K562 (cell line): ENCODE measurements around the gene TRMT112. TPM values are rescaled to one million over a fixed set of nuclear protein-coding genes. Genes with fewer than 3 reads are reported as not detected.

ENCODE experiments used
- ATAC-seq: fragments of 200-7000 bp; cut with Tn5 transposase; 3 replicates; pipeline ENCODE4 v1.9.1; 2020; ENCODE audit warnings: moderate library complexity
- BruUV-seq: library from RNA; stranded (reverse); fragments of 400-500 nt; replicated peaks from 2 replicates; lab custom pipeline; 2021; lab: Mats Ljungman, UMichigan
- CTCF ChIA-PET: fragments of 300-600 bp; formaldehyde crosslinking; extraction: SDS; loops from one replicate; lab custom pipeline; 2021; ENCODE audit warnings: low intra/inter-chr PET ratio; lab: Yijun Ruan, JAX
- POLR2A ChIA-PET: fragments of 300-600, 350-650 bp; sonication (Branson Sonifier 250); formaldehyde crosslinking; extraction: SDS; loops from one replicate; lab custom pipeline; 2021; ENCODE audit warnings: antibody characterized with exemption, inconsistent platforms; lab: Yijun Ruan, JAX
- DNase-seq, 4 experiments: peaks; one replicate each; pipeline versions ENCODE4 v3.0.0 to v3.0.0-alpha.2; 2011 to 2018; ENCODE audit warnings: low spot score in 3 of 4, mixed read lengths in 3 of 4; ENCODE audit errors: extremely low read depth in 1 of 4
- FAIRE-seq: peaks from 2 replicates; lab custom pipeline; 2011; peaks lifted over from hg19 to GRCh38; lab: Jason Lieb, UNC
- H2AFZ ChIP-seq: 2 replicates; pipeline ENCODE4 v1.6.0; 2011; ENCODE audit warnings: low read depth, low read length, control low read depth, inconsistent platforms
- H3K27ac ChIP-seq: fragments of 200-600 bp; 3 replicates; pipeline ENCODE4 v1.8.0; 2011; ENCODE audit warnings: low read depth, mild to moderate bottlenecking, control low read depth, inconsistent platforms, low read length, moderate library complexity, mixed read lengths; ENCODE audit errors: extremely low read depth
- H3K27me3 ChIP-seq, 2 experiments: fragments of 300-600 bp in 1 of 2; 2 replicates in 1 of 2; 3 replicates in 1 of 2; pipeline versions ENCODE4 v1.6.0 to v1.8.0; 2011; ENCODE audit warnings: inconsistent platforms in 2 of 2, low read length in 2 of 2, mild to moderate bottlenecking in 1 of 2, mixed read lengths in 1 of 2, moderate library complexity in 1 of 2; ENCODE audit not compliant: control insufficient read depth in 2 of 2, insufficient read depth in 2 of 2
- H3K36me3 ChIP-seq: fragments of 300-600 bp; 3 replicates; pipeline ENCODE4 v1.8.0; 2011; ENCODE audit warnings: mild to moderate bottlenecking, low read length, inconsistent platforms; ENCODE audit not compliant: control insufficient read depth, insufficient read depth
- H3K4me1 ChIP-seq, 2 experiments: fragments of 200-600 bp in 1 of 2; replicated peaks in 1 of 2; 2 replicates in 1 of 2; 3 replicates in 1 of 2; pipeline versions ENCODE4 v1.5.1 to v1.8.0; 2011; ENCODE audit warnings: inconsistent platforms in 2 of 2, low read length in 2 of 2, mild to moderate bottlenecking in 1 of 2, mixed read lengths in 1 of 2, moderate library complexity in 1 of 2; ENCODE audit not compliant: control insufficient read depth in 2 of 2, insufficient read depth in 2 of 2
- H3K4me2 ChIP-seq: 2 replicates; pipeline ENCODE4 v1.6.1; 2011; ENCODE audit warnings: low read length, control low read depth, inconsistent platforms, mixed read lengths; ENCODE audit not compliant: insufficient read depth
- H3K4me3 ChIP-seq: fragments of 200-600 bp; sonication (generic), shearing (Covaris generic); 2 replicates; pipeline ENCODE4 v1.5.1; 2016; ENCODE audit warnings: control low read depth, inconsistent platforms
- H3K79me2 ChIP-seq: fragments of 200-600 bp; 3 replicates; pipeline ENCODE4 v1.8.0; 2011; ENCODE audit warnings: low read length, inconsistent platforms; ENCODE audit not compliant: control insufficient read depth, insufficient read depth
- H3K9ac ChIP-seq, 2 experiments: 2 replicates each; pipeline versions ENCODE4 v1.6.0 to v1.6.1; 2011; ENCODE audit warnings: low read depth in 2 of 2, low read length in 2 of 2, control low read depth in 1 of 2, inconsistent platforms in 1 of 2, mild to moderate bottlenecking in 1 of 2, mixed read lengths in 1 of 2; ENCODE audit not compliant: insufficient read depth in 1 of 2
- H3K9me1 ChIP-seq: one replicate; pipeline ENCODE4 v1.6.0; 2011; ENCODE audit warnings: inconsistent platforms, mild to moderate bottlenecking, low read length, moderate library complexity; ENCODE audit not compliant: control insufficient read depth, insufficient read depth
- H3K9me3 ChIP-seq: replicated peaks from 2 replicates; pipeline ENCODE4 v1.5.1; 2011; ENCODE audit warnings: low read depth, low read length, inconsistent platforms; ENCODE audit not compliant: control insufficient read depth, insufficient read depth
- H4K20me1 ChIP-seq: replicated peaks from 2 replicates; pipeline ENCODE4 v1.6.1; 2011; ENCODE audit warnings: low read length, inconsistent platforms, mixed read lengths; ENCODE audit not compliant: control insufficient read depth, insufficient read depth
- ARHGAP35 ChIP-seq: fragments of 450-650 bp; IDR thresholded peaks from 2 replicates; pipeline ENCODE4 v1.6.1; 2018; ENCODE audit not compliant: partially characterized antibody
- BCOR ChIP-seq: fragments of 450-650 bp; IDR thresholded peaks from 2 replicates; pipeline ENCODE4 v1.6.1; 2016
- KDM2B ChIP-seq: fragments of 250-450 bp; sonication (Bioruptor Pico); IDR thresholded peaks from 2 replicates; pipeline ENCODE4 v1.8.0; 2021; ENCODE audit warnings: mild to moderate bottlenecking, moderate library complexity
- KDM4B ChIP-seq, 2 experiments: fragments of 450-650 bp in 1 of 2; sonication (generic) in 1 of 2; IDR thresholded peaks; 2 replicates each; pipeline ENCODE4 v1.6.1; 2016 to 2017; ENCODE audit warnings: borderline replicate concordance in 2 of 2, antibody characterized with exemption in 1 of 2, low read depth in 1 of 2, mild to moderate bottlenecking in 1 of 2
- LARP7 ChIP-seq: fragments of 450-650 bp; IDR thresholded peaks from 2 replicates; pipeline ENCODE4 v1.6.1; 2016
- MCM5 ChIP-seq: fragments of 450-650 bp; IDR thresholded peaks from 2 replicates; pipeline ENCODE4 v1.6.1; 2016; ENCODE audit warnings: low read depth
- MYNN ChIP-seq, 2 experiments: sonication (generic); formaldehyde crosslinking in 1 of 2; IDR thresholded peaks; 2 replicates each; pipeline versions ENCODE4 v1.5.0 to v1.6.1; 2016 to 2020; ENCODE audit warnings: antibody characterized with exemption in 1 of 2, missing genetic modification reagents in 1 of 2
- PTBP1 ChIP-seq: fragments of 200-400 bp; formaldehyde crosslinking; IDR thresholded peaks from 2 replicates; pipeline ENCODE4 v1.6.1; 2017; ENCODE audit warnings: low read depth, low read length
- SIX5 ChIP-seq, 2 experiments: IDR thresholded peaks; 2 replicates each; pipeline ENCODE4 v1.6.1; 2011; ENCODE audit warnings: low read length in 2 of 2, borderline replicate concordance in 1 of 2, low read depth in 1 of 2, mild to moderate bottlenecking in 1 of 2, moderate library complexity in 1 of 2; ENCODE audit not compliant: insufficient read depth in 1 of 2
- TAF15 ChIP-seq: fragments of 200-400 bp; formaldehyde crosslinking; IDR thresholded peaks from 2 replicates; pipeline ENCODE4 v1.6.1; 2017; ENCODE audit warnings: mild to moderate bottlenecking, low read depth, low read length, moderate library complexity
- TARDBP ChIP-seq: fragments of 450-650 bp; IDR thresholded peaks from 2 replicates; pipeline ENCODE4 v1.6.1; 2016
- ZC3H4 ChIP-seq: sonication (generic); formaldehyde crosslinking; IDR thresholded peaks from 2 replicates; pipeline ENCODE4 v1.9.0; 2021; ENCODE audit warnings: missing genetic modification reagents, borderline replicate concordance
- ZNF23 ChIP-seq: fragments of 250-450 bp; sonication (Bioruptor Pico); IDR thresholded peaks from 2 replicates; pipeline ENCODE4 v1.4.0; 2020; ENCODE audit warnings: mild to moderate bottlenecking
- WGBS: fragments of 100-300 bp; shearing (Covaris generic); methylation state at CpG from one replicate; pipeline ENCODE4 v1.1.6; 2016; ENCODE audit warnings: low coverage, mixed read lengths; ENCODE audit not compliant: insufficient coverage; ENCODE audit errors: missing lambda C conversion rate; 5-methylcytosine and 5-hydroxymethylcytosine counted together
- in situ Hi-C: fragments of 300-500 bp; cut with MboI; formaldehyde crosslinking; loops from 4 replicates; pipeline ENCODE4 v1.15.0; 2018; ENCODE audit warnings: inconsistent platforms, mixed read lengths
- intact Hi-C: fragments of 100-400 bp; cut with micrococcal nuclease; formaldehyde crosslinking; loops from 2 replicates; pipeline ENCODE4 v1.14.2; 2022
- polyA plus RNA-seq, 8 experiments: library from polyadenylated mRNA; depleted of rRNA in 4 of 8; stranded (reverse) in 5 of 8; unstranded in 3 of 8; fragments of >200 nt; fragmentation: Nextera tagmentation in 2 of 8; fragmentation: Illumina TruSeq in 1 of 8; extraction: Ambion mirVana in 2 of 8; extraction: Trizol in 1 of 8; gene quantifications; 2 replicates each; pipeline versions ENCODE4 v1.2.1 to v1.2.3, GENCODE V29; 2011 to 2014; ENCODE audit warnings: inconsistent platforms in 1 of 8, missing spikeins in 1 of 8
- total RNA-seq, 7 experiments: library from RNA; depleted of rRNA in 6 of 7; stranded (reverse); fragments of >200 nt in 6 of 7; fragmentation: Illumina TruSeq in 2 of 7; extraction: Trizol in 2 of 7; gene quantifications; 2 replicates each; pipeline versions ENCODE4 v1.2.1 to v1.2.3, GENCODE V29; 2011 to 2021; ENCODE audit warnings: low replicate concordance in 1 of 7
- TF ChIP-seq, protein P1 (sequence below): fragments of 250-450 bp; sonication (Bioruptor Pico); IDR thresholded peaks from 2 replicates; pipeline ENCODE4 v1.6.1; 2021; ENCODE audit warnings: mild to moderate bottlenecking
- TF ChIP-seq, protein P2 (sequence below), 2 experiments: fragments of 450-650 bp; IDR thresholded peaks; 2 replicates each; pipeline ENCODE4 v1.6.1; 2018; ENCODE audit warnings: mild to moderate bottlenecking in 2 of 2, low read depth in 1 of 2; ENCODE audit not compliant: partially characterized antibody in 2 of 2
- TF ChIP-seq, protein P3 (sequence below): sonication (generic); formaldehyde crosslinking; IDR thresholded peaks from 2 replicates; pipeline ENCODE4 v1.8.0; 2022; ENCODE audit warnings: missing genetic modification reagents, mild to moderate bottlenecking, borderline replicate concordance

TRMT112 gene
- total and polyA plus RNA-seq, 9 of the 15 experiments (the other 6 are each of a cell fraction or from before 2014, with no cell fraction given) = 162 to 444 (median 300) TPM

DNA sequence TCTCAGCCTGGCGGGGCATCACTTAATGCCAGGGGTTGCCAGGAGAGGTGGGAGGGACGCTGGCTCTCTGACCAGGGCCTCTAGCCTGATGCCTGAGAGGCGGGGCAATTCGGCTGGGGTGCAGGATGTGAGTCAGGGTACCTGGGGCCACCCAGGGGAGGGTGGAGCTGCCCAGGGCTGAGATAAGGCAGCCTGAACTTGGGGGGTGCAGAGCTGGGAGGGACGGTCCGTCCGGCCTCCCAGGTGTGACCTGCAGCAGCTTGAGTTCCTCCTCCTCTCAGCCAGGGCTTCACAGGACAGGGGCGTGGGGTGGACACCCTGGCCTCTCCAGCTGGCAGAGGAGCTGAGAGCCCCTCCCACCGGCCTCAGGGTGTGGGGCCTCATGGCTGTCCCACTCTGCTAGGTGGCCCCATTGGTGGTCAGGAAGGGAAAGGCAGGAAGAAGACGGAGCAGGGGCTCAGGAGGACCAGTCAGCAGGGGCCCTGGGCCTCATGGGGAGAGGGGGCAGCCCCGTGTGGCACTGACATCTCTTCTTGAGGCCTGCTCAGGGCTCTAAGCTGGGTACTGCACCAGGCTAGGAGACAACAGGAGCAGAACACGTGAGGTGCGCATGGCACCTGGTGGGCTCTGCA is 40.7 kb upstream of the TRMT112 start:
- CTCF ChIA-PET = no interaction called here
- peaks cover 24% of the 10 kb centered on the region for H3K79me2 ChIP-seq
- peak overlapping the region; percentile 81 for H3K4me3 ChIP-seq
- no peaks in the 10 kb centered on the region for H3K9me3 ChIP-seq
- BruUV-seq = no TSS peak
- DNase-seq (peak; percentile 64 to 89 (median 77)), ATAC-seq (peak; percentile 35), FAIRE-seq (peak; percentile 75)
- H3K9me1 ChIP-seq = peaks cover 3% of the 10 kb centered on the region
- POLR2A ChIA-PET = interaction anchor here (0.5 to 1.3 kb wide), 3 partner anchors 9 to 519 kb away, joined by 4 to 5 read pairs (median 4); no protein-coding TSS in a partner anchor
- peak overlapping the region; percentile 89 for H2AFZ ChIP-seq
- WGBS = 18% methylated on average over 10 of the region's 13 CpGs
- H3K9ac ChIP-seq = peak overlapping the region; percentile 88 to 97
- intact Hi-C loops (loop anchor here (5.0 kb wide), 7 partner anchors 49 to 289 kb away; partner anchors contain the start of genes FERMT3 and STIP1), in situ Hi-C loops (loop anchor here (5.0 kb wide), 1 partner anchor 299 kb away; no protein-coding TSS in a partner anchor)
- H3K4me2 ChIP-seq = peak overlapping the region; percentile 94
- no peaks in the 10 kb centered on the region for H3K27me3 ChIP-seq
- peaks cover 34 to 73% of the 10 kb centered on the region in 2 experiments for H3K4me1 ChIP-seq
- peaks cover 33% of the 10 kb centered on the region; the same call in 2 of the 3 replicates for H3K36me3 ChIP-seq
- no peaks in the 10 kb centered on the region for H4K20me1 ChIP-seq
- peak overlapping the region; percentile 91 for H3K27ac ChIP-seq
- TF ChIP-seq ZC3H4 (no peak), LARP7 (no peak), KDM4B (IDR thresholded peaks at IDR 0.05; ENCODE audit: borderline replicate concordance in 2 of 2, low read depth in 1 of 2) (peak in 1 of 2 experiments; percentile 9; a peak in 1 of 4 replicates), PTBP1 (no peak), ZNF23 (CRISPR knock-in tag) (no peak), SIX5 (IDR thresholded peaks at IDR 0.05; ENCODE audit: borderline replicate concordance in 1 of 2, insufficient read depth in 1 of 2, low read depth in 1 of 2, low read length in 2 of 2) (no peak), MCM5 (no peak), KDM2B (no peak), TARDBP (no peak), ARHGAP35 (no peak), TAF15 (no peak), BCOR (no peak), MYNN (IDR thresholded peaks at IDR 0.05) (peak; percentile 86), MYNN (CRISPR knock-in tag; IDR thresholded peaks at IDR 0.05) (no peak)
- TF ChIP-seq, protein P1, sequence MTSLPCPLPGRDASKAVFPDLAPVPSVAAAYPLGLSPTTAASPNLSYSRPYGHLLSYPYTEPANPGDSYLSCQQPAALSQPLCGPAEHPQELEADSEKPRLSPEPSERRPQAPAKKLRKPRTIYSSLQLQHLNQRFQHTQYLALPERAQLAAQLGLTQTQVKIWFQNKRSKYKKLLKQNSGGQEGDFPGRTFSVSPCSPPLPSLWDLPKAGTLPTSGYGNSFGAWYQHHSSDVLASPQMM (CRISPR knock-in tag) = no peak
- TF ChIP-seq, protein P2, sequence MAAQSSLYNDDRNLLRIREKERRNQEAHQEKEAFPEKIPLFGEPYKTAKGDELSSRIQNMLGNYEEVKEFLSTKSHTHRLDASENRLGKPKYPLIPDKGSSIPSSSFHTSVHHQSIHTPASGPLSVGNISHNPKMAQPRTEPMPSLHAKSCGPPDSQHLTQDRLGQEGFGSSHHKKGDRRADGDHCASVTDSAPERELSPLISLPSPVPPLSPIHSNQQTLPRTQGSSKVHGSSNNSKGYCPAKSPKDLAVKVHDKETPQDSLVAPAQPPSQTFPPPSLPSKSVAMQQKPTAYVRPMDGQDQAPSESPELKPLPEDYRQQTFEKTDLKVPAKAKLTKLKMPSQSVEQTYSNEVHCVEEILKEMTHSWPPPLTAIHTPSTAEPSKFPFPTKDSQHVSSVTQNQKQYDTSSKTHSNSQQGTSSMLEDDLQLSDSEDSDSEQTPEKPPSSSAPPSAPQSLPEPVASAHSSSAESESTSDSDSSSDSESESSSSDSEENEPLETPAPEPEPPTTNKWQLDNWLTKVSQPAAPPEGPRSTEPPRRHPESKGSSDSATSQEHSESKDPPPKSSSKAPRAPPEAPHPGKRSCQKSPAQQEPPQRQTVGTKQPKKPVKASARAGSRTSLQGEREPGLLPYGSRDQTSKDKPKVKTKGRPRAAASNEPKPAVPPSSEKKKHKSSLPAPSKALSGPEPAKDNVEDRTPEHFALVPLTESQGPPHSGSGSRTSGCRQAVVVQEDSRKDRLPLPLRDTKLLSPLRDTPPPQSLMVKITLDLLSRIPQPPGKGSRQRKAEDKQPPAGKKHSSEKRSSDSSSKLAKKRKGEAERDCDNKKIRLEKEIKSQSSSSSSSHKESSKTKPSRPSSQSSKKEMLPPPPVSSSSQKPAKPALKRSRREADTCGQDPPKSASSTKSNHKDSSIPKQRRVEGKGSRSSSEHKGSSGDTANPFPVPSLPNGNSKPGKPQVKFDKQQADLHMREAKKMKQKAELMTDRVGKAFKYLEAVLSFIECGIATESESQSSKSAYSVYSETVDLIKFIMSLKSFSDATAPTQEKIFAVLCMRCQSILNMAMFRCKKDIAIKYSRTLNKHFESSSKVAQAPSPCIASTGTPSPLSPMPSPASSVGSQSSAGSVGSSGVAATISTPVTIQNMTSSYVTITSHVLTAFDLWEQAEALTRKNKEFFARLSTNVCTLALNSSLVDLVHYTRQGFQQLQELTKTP (IDR thresholded peaks at IDR 0.05; ENCODE audit: low read depth in 1 of 2, partially characterized antibody in 2 of 2) = no peak
- TF ChIP-seq, protein P3, sequence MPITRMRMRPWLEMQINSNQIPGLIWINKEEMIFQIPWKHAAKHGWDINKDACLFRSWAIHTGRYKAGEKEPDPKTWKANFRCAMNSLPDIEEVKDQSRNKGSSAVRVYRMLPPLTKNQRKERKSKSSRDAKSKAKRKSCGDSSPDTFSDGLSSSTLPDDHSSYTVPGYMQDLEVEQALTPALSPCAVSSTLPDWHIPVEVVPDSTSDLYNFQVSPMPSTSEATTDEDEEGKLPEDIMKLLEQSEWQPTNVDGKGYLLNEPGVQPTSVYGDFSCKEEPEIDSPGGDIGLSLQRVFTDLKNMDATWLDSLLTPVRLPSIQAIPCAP = no peak
